GM13977 (cell line): Measurements from ENCODE around the gene MSH6.

Experiments used
- DNase-seq: peaks from one replicate; pipeline ENCODE4 v3.0.0; 2012; ENCODE audit warnings: low spot score
- CTCF ChIP-seq: IDR thresholded peaks from 2 replicates; pipeline ENCODE4 v1.5.1; 2012; ENCODE audit warnings: mild to moderate bottlenecking, control low read depth; ENCODE audit not compliant: insufficient read depth; ENCODE audit errors: extremely low read depth, missing control alignments
- in situ Hi-C: fragments of 300-500 bp; cut with MboI; formaldehyde crosslinking; loops from one replicate; pipeline ENCODE4 v1.12.0; 2022; ENCODE audit warnings: low sequenced_read_pairs, low pct_unique_long_range_greater_than_20kb, mixed read lengths, inconsistent platforms; ENCODE audit not compliant: unreplicated experiment

The MSH6 gene

GRCh38 chr2:47809903-47810302 is 27.0 kb downstream of the MSH6 start:
- in situ Hi-C loops = no loop called here

GRCh38 chr2:47810850-47811249 is 27.9 kb downstream of the MSH6 start:
- TF ChIP-seq CTCF = no peak
- in situ Hi-C loops = no loop called here
- DNase-seq = no peak

More at GRCh38 chr2:47809903-47810302, 27.0 kb downstream of the MSH6 start:
- TF ChIP-seq CTCF = no peak
- DNase-seq = no peak

- no peak for DNase-seq
- in situ Hi-C loops = no loop called here
- no peak for TF ChIP-seq CTCF
These were observed 28.7 kb downstream of the MSH6 start for GRCh38 chr2:47811668-47812067.

GRCh38 chr2:47815764-47816163 is 32.8 kb downstream of the MSH6 start:
- no peak for TF ChIP-seq CTCF
- DNase-seq = peak; percentile 14
- in situ Hi-C loops = no loop called here

- TF ChIP-seq CTCF = no peak
- in situ Hi-C loops = no loop called here
- no peak for DNase-seq
These were observed 35.8 kb downstream of the MSH6 start for GRCh38 chr2:47818777-47819176.

- in situ Hi-C loops = no loop called here
- no peak for TF ChIP-seq CTCF
- DNase-seq = no peak
These were observed 36.9 kb downstream of the MSH6 start for GRCh38 chr2:47819834-47820233.

- in situ Hi-C loops = no loop called here
- DNase-seq = no peak
- TF ChIP-seq CTCF = no peak
These were observed 39.6 kb downstream of the MSH6 start for GRCh38 chr2:47822518-47822917.
